HEK293T (cell line): ENCODE results near the gene VTN.

Experiments
- ELF4 ChIP-seq: fragments of 450-650 bp; IDR thresholded peaks from 2 replicates; pipeline ENCODE4 v1.6.1; 2017; ENCODE audit warnings: antibody characterized with exemption
- FOXA1 ChIP-seq: fragments of 450-650 bp; IDR thresholded peaks from 2 replicates; pipeline ENCODE4 v1.6.1; 2016; ENCODE audit warnings: mild to moderate bottlenecking
- FOXK2 ChIP-seq: fragments of 450-650 bp; IDR thresholded peaks from 2 replicates; pipeline ENCODE4 v1.6.1; 2016; ENCODE audit warnings: mild to moderate bottlenecking
- FOXM1 ChIP-seq: fragments of 450-650 bp; IDR thresholded peaks from 2 replicates; pipeline ENCODE4 v1.6.1; 2017; ENCODE audit warnings: mild to moderate bottlenecking, borderline replicate concordance
- PKNOX1 ChIP-seq: fragments of 450-650 bp; IDR thresholded peaks from 2 replicates; pipeline ENCODE4 v1.6.1; 2016

GRCh38 chr17:28364665-28365363 is 5.3 kb downstream of the VTN start, which contains the start of gene SEBOX:
- TF ChIP-seq ELF4: no peak
- no peak for TF ChIP-seq PKNOX1
- TF ChIP-seq FOXK2: no peak
- no peak for TF ChIP-seq FOXM1
- TF ChIP-seq FOXA1: no peak
